Measurements from ENCODE around the gene SUSD4.

Gene SUSD4

DNA sequence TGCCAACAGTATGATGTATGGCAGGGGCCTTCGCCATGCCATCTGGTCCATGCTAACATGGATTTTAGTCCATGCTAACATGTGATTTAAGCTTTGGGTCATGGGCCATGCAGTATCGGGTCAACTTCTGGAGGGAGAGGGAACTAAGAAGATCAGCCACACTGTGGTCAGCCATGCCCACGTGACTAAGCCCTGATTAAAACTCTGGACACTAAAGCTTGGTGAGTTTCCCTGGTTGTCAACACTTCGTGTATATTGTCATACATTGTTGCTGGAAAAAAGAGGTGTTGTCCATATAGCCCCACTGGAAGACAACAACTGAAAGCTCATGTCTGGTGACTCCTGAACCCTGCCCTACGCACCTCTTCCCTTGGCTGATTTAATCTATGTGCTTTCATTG, 90.5 kb downstream of the SUSD4 start:
- DNase-seq (ENCODE audit: low spot score), result no peak
- TF ChIP-seq, protein P1, sequence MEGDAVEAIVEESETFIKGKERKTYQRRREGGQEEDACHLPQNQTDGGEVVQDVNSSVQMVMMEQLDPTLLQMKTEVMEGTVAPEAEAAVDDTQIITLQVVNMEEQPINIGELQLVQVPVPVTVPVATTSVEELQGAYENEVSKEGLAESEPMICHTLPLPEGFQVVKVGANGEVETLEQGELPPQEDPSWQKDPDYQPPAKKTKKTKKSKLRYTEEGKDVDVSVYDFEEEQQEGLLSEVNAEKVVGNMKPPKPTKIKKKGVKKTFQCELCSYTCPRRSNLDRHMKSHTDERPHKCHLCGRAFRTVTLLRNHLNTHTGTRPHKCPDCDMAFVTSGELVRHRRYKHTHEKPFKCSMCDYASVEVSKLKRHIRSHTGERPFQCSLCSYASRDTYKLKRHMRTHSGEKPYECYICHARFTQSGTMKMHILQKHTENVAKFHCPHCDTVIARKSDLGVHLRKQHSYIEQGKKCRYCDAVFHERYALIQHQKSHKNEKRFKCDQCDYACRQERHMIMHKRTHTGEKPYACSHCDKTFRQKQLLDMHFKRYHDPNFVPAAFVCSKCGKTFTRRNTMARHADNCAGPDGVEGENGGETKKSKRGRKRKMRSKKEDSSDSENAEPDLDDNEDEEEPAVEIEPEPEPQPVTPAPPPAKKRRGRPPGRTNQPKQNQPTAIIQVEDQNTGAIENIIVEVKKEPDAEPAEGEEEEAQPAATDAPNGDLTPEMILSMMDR (IDR thresholded peaks at IDR 0.05; ENCODE audit: extremely low read depth, missing control alignments), result no peak

DNA sequence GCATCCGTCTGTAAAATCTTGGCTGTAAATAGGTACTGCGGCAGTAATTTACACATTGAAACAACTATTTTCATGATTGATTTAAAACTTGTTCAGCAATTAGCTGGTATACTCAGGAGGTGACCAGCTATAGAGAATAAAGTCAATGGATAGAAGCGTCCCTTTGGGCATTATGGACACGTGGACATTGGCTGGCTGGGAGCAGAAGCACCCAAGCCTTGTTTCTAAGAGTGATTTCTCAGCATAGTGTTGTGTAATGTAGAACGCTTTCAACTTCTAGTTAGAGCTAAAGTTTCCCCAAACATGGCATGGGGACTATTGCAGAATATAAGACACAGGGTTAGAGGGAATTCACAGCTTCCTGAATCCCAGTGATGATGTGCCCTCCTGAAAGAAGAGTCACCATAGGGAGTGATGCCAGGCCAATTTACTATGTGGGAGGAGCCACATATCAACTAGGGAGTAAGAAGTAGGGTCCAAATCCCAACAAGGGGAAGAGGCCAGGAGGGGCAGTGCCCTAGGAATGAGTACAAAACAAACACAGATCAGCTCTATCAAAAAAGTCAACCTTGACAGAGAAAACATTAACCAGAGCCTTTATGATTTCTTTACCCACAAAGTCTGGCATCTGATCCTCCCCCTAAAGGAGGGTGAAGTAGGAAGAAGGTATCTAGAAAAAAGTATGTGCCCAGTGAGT, 92.7 kb downstream of the SUSD4 start:
- TF ChIP-seq, protein P1 (IDR thresholded peaks at IDR 0.05; ENCODE audit: extremely low read depth, missing control alignments), result no peak

DNA sequence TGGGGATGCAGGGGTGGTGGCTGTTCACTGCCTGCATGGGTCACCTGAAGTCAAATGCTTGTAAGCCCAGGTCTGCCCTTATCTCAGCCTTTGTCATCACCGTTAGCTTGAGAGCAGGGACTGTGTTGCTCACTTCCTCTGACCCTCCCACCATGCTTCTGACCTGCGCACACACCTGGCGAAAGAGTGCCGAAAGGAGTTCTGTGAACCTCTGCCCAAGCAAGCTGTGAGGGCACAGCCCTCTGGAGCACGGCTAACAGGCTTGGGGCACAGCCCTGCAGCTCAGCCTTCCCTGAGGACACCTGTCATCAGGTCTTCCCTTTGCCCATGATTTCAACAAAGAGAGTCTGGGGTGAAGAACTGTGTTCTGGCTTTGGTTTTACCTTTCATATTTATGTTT, 93.8 kb downstream of the SUSD4 start:
- TF ChIP-seq, protein P1 (IDR thresholded peaks at IDR 0.05; ENCODE audit: extremely low read depth, missing control alignments), result no peak
- no peak for DNase-seq (ENCODE audit: low spot score)

More for the DNA sequence above, 92.7 kb downstream of the SUSD4 start:
- DNase-seq (ENCODE audit: low spot score), result no peak

DNA sequence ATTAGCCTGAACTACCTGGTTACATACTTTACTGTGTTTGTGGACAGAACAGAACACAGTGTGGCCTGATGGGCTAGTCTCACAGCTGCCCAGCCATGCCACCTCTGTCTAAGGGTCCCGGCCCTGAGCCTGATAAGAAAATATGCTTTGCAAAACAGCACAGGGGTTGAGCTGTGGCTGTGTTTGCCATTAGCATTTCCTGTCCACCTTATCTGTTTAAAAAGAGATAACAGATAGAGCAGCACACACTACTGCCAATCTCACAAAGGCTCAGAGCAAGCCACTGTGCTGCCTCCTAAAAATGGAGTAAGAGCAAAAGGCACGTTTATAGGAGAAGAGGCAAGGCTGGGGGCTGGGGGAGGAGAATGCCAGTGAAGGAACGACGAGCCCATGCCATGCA, 95.0 kb downstream of the SUSD4 start:
- no peak for DNase-seq (ENCODE audit: low spot score)
- TF ChIP-seq, protein P1 (IDR thresholded peaks at IDR 0.05; ENCODE audit: extremely low read depth, missing control alignments), result no peak

DNA sequence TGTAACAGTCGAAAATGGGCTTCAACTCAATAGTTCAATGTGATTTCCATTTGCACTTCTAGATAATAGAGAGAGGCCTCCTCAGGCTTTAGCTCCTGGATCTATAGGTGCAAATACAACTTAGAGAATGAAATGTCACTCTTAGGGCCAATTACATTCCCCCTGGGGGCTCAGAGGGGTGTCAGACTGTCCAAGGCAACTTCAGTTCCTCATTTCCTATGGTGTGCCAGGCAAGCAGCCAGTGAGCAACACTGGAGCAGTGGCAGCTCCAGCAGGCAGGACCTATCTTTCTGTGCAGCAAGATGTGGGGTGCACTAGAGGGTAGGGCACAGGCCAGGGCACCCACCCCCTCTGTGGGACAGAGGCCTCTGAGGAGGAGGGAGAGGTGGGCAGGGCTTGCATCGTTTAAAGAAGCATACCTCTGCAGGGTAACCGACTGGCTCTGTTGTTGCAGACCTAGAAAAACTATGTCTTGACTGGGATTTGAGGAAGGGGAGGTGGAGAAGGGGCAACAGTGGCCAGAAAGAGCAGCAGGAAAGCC, 97.3 kb downstream of the SUSD4 start:
- TF ChIP-seq, protein P1 (IDR thresholded peaks at IDR 0.05; ENCODE audit: extremely low read depth, missing control alignments), result no peak
- no peak for DNase-seq (ENCODE audit: low spot score)

DNA sequence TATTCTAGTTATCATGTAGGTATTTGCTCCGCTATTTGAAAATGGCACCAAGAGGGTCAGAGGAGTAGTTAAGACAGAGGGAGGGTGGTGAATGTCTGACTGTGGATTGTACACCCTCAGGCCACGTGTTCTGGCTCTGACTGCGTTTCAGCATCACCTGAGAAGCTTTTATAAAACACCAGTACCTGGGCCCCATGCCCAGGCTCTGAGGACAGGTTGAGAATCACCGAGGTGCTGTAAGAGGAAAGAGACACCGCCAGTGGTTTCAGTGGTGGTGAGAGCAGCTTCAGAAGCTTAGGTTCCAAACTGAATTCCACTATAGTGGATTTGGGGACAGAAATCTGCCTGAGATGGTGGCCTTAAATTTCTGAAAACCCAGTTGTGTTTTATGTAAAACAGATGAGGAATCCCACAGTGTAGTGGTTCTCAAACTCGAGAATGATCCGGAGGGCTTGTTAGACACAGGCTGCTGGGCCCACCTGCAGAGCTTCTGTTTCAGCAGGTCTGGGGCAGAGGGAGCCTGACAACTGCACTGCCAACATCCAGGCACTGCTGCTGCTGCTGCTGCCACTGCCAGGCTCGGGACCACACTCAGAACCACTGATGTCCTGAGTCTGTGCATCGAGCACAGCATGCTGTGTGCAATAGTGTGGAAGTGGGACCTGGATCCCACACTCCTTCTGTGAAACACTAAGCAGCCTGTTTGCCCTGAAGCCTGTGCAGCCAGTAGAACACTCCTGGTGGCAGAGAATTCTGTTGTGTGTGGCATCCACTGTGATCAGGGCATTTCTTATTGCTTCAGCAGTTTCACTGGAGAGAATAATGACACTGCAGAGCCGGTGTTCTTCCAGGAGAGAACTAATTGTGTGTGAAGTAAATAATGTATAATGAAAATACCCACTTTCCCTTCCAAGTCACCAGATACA, 98.7 kb downstream of the SUSD4 start:
- DNase-seq (ENCODE audit: low spot score), result no peak
- TF ChIP-seq, protein P1 (IDR thresholded peaks at IDR 0.05; ENCODE audit: extremely low read depth, missing control alignments), result no peak

DNA sequence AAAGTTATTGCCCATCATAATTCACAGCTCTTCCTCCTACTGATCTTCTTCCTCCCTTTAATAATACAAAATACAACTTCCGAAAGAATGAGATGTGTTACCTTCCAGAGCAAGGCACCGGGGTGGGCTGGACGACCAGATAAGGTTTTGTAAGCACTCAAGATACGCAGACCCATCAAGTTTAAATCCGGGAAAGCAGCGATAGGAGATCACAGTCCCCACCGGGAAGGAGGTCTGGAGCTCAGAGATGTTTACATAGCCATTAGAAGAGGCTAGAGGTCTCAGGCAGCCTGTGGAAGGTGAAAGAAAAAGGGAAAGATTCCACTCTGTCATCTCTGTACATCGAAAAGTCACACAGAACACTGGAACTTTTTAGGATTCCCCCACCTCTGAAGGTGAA, 99.4 kb downstream of the SUSD4 start:
- no peak for DNase-seq (ENCODE audit: low spot score)
- TF ChIP-seq, protein P1 (IDR thresholded peaks at IDR 0.05; ENCODE audit: extremely low read depth, missing control alignments), result no peak

Measured in GM20000 (cell line).